Heart right ventricle (tissue), 12 donors: ENCODE data around the gene CR1. TPM values are rescaled to one million over a fixed set of nuclear protein-coding genes. Genes with fewer than 3 reads are reported as not detected.

Source experiments
- polyA plus RNA-seq, 2 donors: library from polyadenylated mRNA; stranded (reverse); fragments of 200-250 nt; gene quantifications; one replicate each; pipeline ENCODE4 v1.2.3, GENCODE V29; 2013
- total RNA-seq, 10 donors: library from RNA; stranded (reverse); fragmentation: NEBNext Ultra II Directional in 3 of 10; extraction: Animal tissue kit (Norgen Biotek cat#: 25700) in 3 of 10; gene quantifications; one replicate each; pipeline versions ENCODE4 v1.2.1 to v1.2.4, GENCODE V29; 2021 to 2023
- donor health status: ischemic (EF 13 %, LVEDD 7.1; RV severe dilation, severe dysfunction).
- donor health status: healthy with polysubstance abuse.
- donor health status: DM: no; HTN: yes; CAD: no.
- donor health status: DM: no; HTN: no; CAD: no.
- donor health status: ischemic (EF 25% LVEDD 6.9; RV normal size, moderate dysfunction).
- donor health status: ischemic (EF 25% LVEDD 5.7; RV mildly dilated, moderate dysfunction).
- donor health status: healthy.
- donor health status: nonischemic (EF 11% LVEDD 7.7; RV severe dilation, severe dysfunction).
- donor health status: DM: yes; HTN: yes; CAD: no.
- donor health status: PGD.
- donor health status: ischemic (EF 29% LVEDD 5.4; RV normal size, mild dysfunction).
- donor health status: nonischemic (EF 23%, LVEDD 6.1; RV moderate dilation, normal function).

CR1 gene
- total and polyA plus RNA-seq, 12 donors: 0.15 to 25.6 (median 1.4) TPM

Other genes with a start within 250 kb of the CR1 start
- gene CD55, start 174.5 kb upstream of the CR1 start, total RNA-seq: 100 to 1,000 TPM in 3 of 10 donors, 10 to 100 TPM in 7; 69.5 to 132 (median 81.4) TPM
- 10 to 100 TPM; 25.3 to 90.6 TPM for gene CD55, start 174.5 kb upstream of the CR1 start, polyA plus RNA-seq
- gene CR2, start 41.8 kb upstream of the CR1 start, total RNA-seq: under 1 TPM in 1 of 10 donors, not detected in 9; 0.06 TPM
- gene CR2, start 41.8 kb upstream of the CR1 start, polyA plus RNA-seq: under 1 TPM in 1 of 2 donors, not detected in 1; 0.01 TPM
- gene CR1L, start 149.0 kb downstream of the CR1 start, total RNA-seq: 1 to 10 TPM in 1 of 10 donors, under 1 TPM in 2, not detected in 7; 0.34 to 1.1 (median 0.42) TPM
- not detected for gene CR1L, start 149.0 kb downstream of the CR1 start, polyA plus RNA-seq